ENCODE data around the gene SMARCC1. TPM values are rescaled to one million over a fixed set of nuclear protein-coding genes. Genes with fewer than 3 reads are reported as not detected.

Gene SMARCC1
- total and polyA plus RNA-seq, 2 of the 4 experiments (the other 2 are of a cell fraction), result 18.6 to 39.6 TPM

- ATAC-seq (ENCODE audit: low read depth) (no peak), DNase-seq (no peak)
- Histone ChIP-seq H3K27ac (ENCODE audit: insufficient read depth, low read length) (no peak overlapping the region), H3K9ac (ENCODE audit: low read depth, low read length) (no peak overlapping the region), H2BK20ac (ENCODE audit: low read depth, low read length) (no peak overlapping the region), H3K9me1 (ENCODE audit: insufficient read depth, low read length) (no peaks in the 10 kb centered on the region), H4K91ac (ENCODE audit: insufficient read depth, low read depth, low read length) (no peak overlapping the region), H2BK120ac (ENCODE audit: low read depth, low read length) (no peak overlapping the region), H3K4me2 (ENCODE audit: low read depth, low read length) (no peak overlapping the region), H2AFZ (replicated peaks; ENCODE audit: low read length, poor library complexity) (no peak overlapping the region), H3K23ac (ENCODE audit: low read depth, low read length) (no peak overlapping the region), H4K20me1 (ENCODE audit: insufficient read depth, low read length) (no peaks in the 10 kb centered on the region), H3K56ac (ENCODE audit: extremely low read depth, insufficient read depth, low read length) (no peak overlapping the region), H3K4me1 (ENCODE audit: control insufficient read depth, insufficient read depth, low read length) (no peaks in the 10 kb centered on the region), H3K27me3 (ENCODE audit: control insufficient read depth, insufficient read depth, low read length) (no peaks in the 10 kb centered on the region), H4K8ac (ENCODE audit: low read depth in 2 of 2, low read length in 2 of 2) (no peak overlapping the region), H3K4ac (ENCODE audit: low read depth, low read length) (no peak overlapping the region), H2AK9ac (replicated peaks; ENCODE audit: low read depth, low read length, poor library complexity) (no peak overlapping the region), H2BK5ac (ENCODE audit: low read depth, low read length, poor library complexity, severe bottlenecking) (no peak overlapping the region), H3K18ac (ENCODE audit: low read depth, low read length) (no peak overlapping the region), H3K36me3 (ENCODE audit: control insufficient read depth, insufficient read depth, low read length) (no peaks in the 10 kb centered on the region), H4K5ac (ENCODE audit: low read depth, low read length) (no peak overlapping the region), H3K4me3 (ENCODE audit: insufficient read depth, low read depth, low read length) (no peak overlapping the region), H3K14ac (replicated peaks; ENCODE audit: low read depth, low read length) (no peak overlapping the region), H3K9me3 (ENCODE audit: control insufficient read depth, insufficient read depth, low read length) (peaks cover 5% of the 10 kb centered on the region), H2AK5ac (ENCODE audit: low read depth, low read length) (no peak overlapping the region), H3K79me1 (ENCODE audit: low read depth in 1 of 2, low read length in 2 of 2) (no peaks in the 10 kb centered on the region), H2BK15ac (ENCODE audit: low read depth, low read length) (no peak overlapping the region)
- dilution Hi-C loops (cut with HindIII; ENCODE audit: low sequenced_read_pairs, unreplicated experiment), result no loop called here
- in situ Hi-C loops (cut with MboI; ENCODE audit: low sequenced_read_pairs), result no loop called here
- 93% methylated on average over 8 of the region's 16 CpGs; no CpG with 5 or more reads in 1 of the 2 experiments for WGBS, 2 experiments (ENCODE audit: extremely low coverage in 2 of 2, insufficient read length in 1 of 2)
- TF ChIP-seq MAZ (IDR thresholded peaks at IDR 0.05; ENCODE audit: borderline replicate concordance, low read depth, low read length) (no peak), FOS (IDR thresholded peaks at IDR 0.05; ENCODE audit: low read depth, low read length) (no peak), SMC3 (IDR thresholded peaks at IDR 0.05; ENCODE audit: low read depth, low read length) (no peak), POLR2A (IDR thresholded peaks at IDR 0.05; ENCODE audit: low read depth, low read length) (no peak), MAFK (IDR thresholded peaks at IDR 0.05; ENCODE audit: low read depth, low read length) (no peak), USF2 (IDR thresholded peaks at IDR 0.05; ENCODE audit: low read depth, low read length) (no peak), CEBPB (IDR thresholded peaks at IDR 0.05; ENCODE audit: low read depth, low read length) (no peak)
- POLR2A ChIA-PET (ENCODE audit: unreplicated experiment), result no interaction called here
- no TSS peak for BruUV-seq (replicated peaks)
- intact Hi-C loops (cut with micrococcal nuclease), result no loop called here
- CTCF ChIA-PET, result interaction anchor here (0.6 kb wide), 2 partner anchors 41 to 269 kb away, joined by 3 read pairs; no protein-coding TSS in a partner anchor
These were observed 9.6 kb upstream of the SMARCC1 start for GRCh38 chr3:47791193-47791855.
